H9 (cell line): Measurements from ENCODE around the gene CD72. TPM values are rescaled to one million over a fixed set of nuclear protein-coding genes. Genes with fewer than 3 reads are reported as not detected.

Experiments
- DNase-seq: peaks from one replicate; pipeline ENCODE4 v3.0.0-alpha.2; 2017
- H2AFZ ChIP-seq: one replicate; pipeline ENCODE4 v1.6.1; 2013; ENCODE audit warnings: mild to moderate bottlenecking, low read length, control low read depth, moderate library complexity
- H2AK5ac ChIP-seq: 2 replicates; pipeline ENCODE4 v1.6.1; 2013; ENCODE audit warnings: low read length, control low read depth, mixed read lengths; ENCODE audit not compliant: insufficient read length
- H2BK120ac ChIP-seq: one replicate; pipeline ENCODE4 v1.6.1; 2013; ENCODE audit warnings: low read depth, mild to moderate bottlenecking, low read length, control low read depth, inconsistent platforms; ENCODE audit not compliant: poor library complexity, severe bottlenecking
- H2BK12ac ChIP-seq: 2 replicates; pipeline ENCODE4 v1.6.1; 2013; ENCODE audit warnings: low read length, control low read depth, mixed read lengths, low read depth; ENCODE audit not compliant: insufficient read length
- H2BK15ac ChIP-seq: 2 replicates; pipeline ENCODE4 v1.6.1; 2013; ENCODE audit warnings: low read depth, low read length, control low read depth
- H2BK20ac ChIP-seq: one replicate; pipeline ENCODE4 v1.6.1; 2013; ENCODE audit warnings: low read depth, mild to moderate bottlenecking, low read length, control low read depth, inconsistent platforms; ENCODE audit not compliant: poor library complexity, severe bottlenecking
- H2BK5ac ChIP-seq: 2 replicates; pipeline ENCODE4 v1.6.1; 2013; ENCODE audit warnings: low read length, control low read depth, mixed read lengths; ENCODE audit not compliant: insufficient read length
- H3K14ac ChIP-seq: 2 replicates; pipeline ENCODE4 v1.6.1; 2013; ENCODE audit warnings: low read length, control low read depth; ENCODE audit not compliant: insufficient read depth
- H3K18ac ChIP-seq: 2 replicates; pipeline ENCODE4 v1.6.1; 2013; ENCODE audit warnings: low read depth, mild to moderate bottlenecking, mixed read lengths, low read length, control low read depth; ENCODE audit not compliant: insufficient read length
- H3K23ac ChIP-seq: 2 replicates; pipeline ENCODE4 v1.6.1; 2013; ENCODE audit warnings: low read length, control low read depth, mixed read lengths, low read depth; ENCODE audit not compliant: insufficient read length
- H3K23me2 ChIP-seq: 2 replicates; pipeline ENCODE4 v1.6.1; 2013; ENCODE audit warnings: low read depth, mild to moderate bottlenecking, mixed read lengths, low read length, control low read depth; ENCODE audit not compliant: insufficient read length, poor library complexity, severe bottlenecking
- H3K27ac ChIP-seq: 2 replicates; pipeline ENCODE4 v1.5.1; 2013; ENCODE audit warnings: low read length, control low read depth, mixed read lengths, low read depth; ENCODE audit not compliant: insufficient read length
- H3K27me3 ChIP-seq: 2 replicates; pipeline ENCODE4 v1.6.1; 2013; ENCODE audit warnings: low read length, control low read depth, inconsistent platforms; ENCODE audit not compliant: insufficient read depth
- H3K4ac ChIP-seq: 2 replicates; pipeline ENCODE4 v1.6.1; 2013; ENCODE audit warnings: low read depth, mild to moderate bottlenecking, control low read depth, inconsistent platforms, low read length, moderate library complexity
- H3K4me1 ChIP-seq: 2 replicates; pipeline ENCODE4 v1.6.1; 2013; ENCODE audit warnings: low read length, control low read depth, inconsistent platforms; ENCODE audit not compliant: insufficient read depth
- H3K4me2 ChIP-seq: 2 replicates; pipeline ENCODE4 v1.6.1; 2013; ENCODE audit warnings: low read length, control low read depth, mixed read lengths; ENCODE audit not compliant: insufficient read length, insufficient read depth
- H3K56ac ChIP-seq: 2 replicates; pipeline ENCODE4 v1.6.1; 2013; ENCODE audit warnings: low read depth, mild to moderate bottlenecking, mixed read lengths, low read length, control low read depth; ENCODE audit not compliant: insufficient read length
- H3K79me1 ChIP-seq: 2 replicates; pipeline ENCODE4 v1.6.1; 2013; ENCODE audit warnings: low read depth, mild to moderate bottlenecking, moderate library complexity, low read length, control low read depth, inconsistent platforms; ENCODE audit not compliant: insufficient read depth, poor library complexity, severe bottlenecking
- H3K79me2 ChIP-seq: 2 replicates; pipeline ENCODE4 v1.6.1; 2013; ENCODE audit warnings: low read length, control low read depth, inconsistent platforms; ENCODE audit not compliant: insufficient read depth
- H3K9ac ChIP-seq: 2 replicates; pipeline ENCODE4 v1.6.1; 2013; ENCODE audit warnings: low read length, control low read depth, mixed read lengths; ENCODE audit not compliant: insufficient read length; ENCODE audit errors: extremely low read depth
- H3K9me3 ChIP-seq: one replicate; pipeline ENCODE4 v1.6.1; 2013; ENCODE audit warnings: low read depth, low read length, inconsistent platforms; ENCODE audit not compliant: control insufficient read depth
- H3T11ph ChIP-seq: one replicate; pipeline ENCODE4 v1.6.1; 2013; ENCODE audit warnings: mild to moderate bottlenecking, low read length, control low read depth, inconsistent platforms
- H4K20me1 ChIP-seq: one replicate; pipeline ENCODE4 v1.6.1; 2013; ENCODE audit not compliant: control insufficient read depth, insufficient read length, insufficient read depth
- H4K5ac ChIP-seq: 2 replicates; pipeline ENCODE4 v1.6.1; 2013; ENCODE audit warnings: low read depth, mild to moderate bottlenecking, mixed read lengths, low read length, control low read depth; ENCODE audit not compliant: insufficient read length
- H4K8ac ChIP-seq: replicated peaks from 2 replicates; pipeline ENCODE4 v1.6.1; 2013; ENCODE audit warnings: low read length, control low read depth, mixed read lengths, low read depth; ENCODE audit not compliant: insufficient read length
- H4K91ac ChIP-seq: 2 replicates; pipeline ENCODE4 v1.6.1; 2013; ENCODE audit warnings: low read depth, mild to moderate bottlenecking, moderate library complexity, mixed read lengths, low read length, control low read depth; ENCODE audit not compliant: insufficient read length
- H3K27ac Mint-ChIP-seq, 3 experiments: 2 replicates in 2 of 3; 3 replicates in 1 of 3; pipeline ENCODE4 v1.8.0; 2020 to 2021; ENCODE audit warnings: mixed read lengths in 3 of 3, mild to moderate bottlenecking in 1 of 3, moderate library complexity in 1 of 3
- H3K27me3 Mint-ChIP-seq: 2 replicates; pipeline ENCODE4 v1.8.0; 2021; ENCODE audit warnings: low read depth, mild to moderate bottlenecking, moderate library complexity, mixed read lengths
- H3K36me3 Mint-ChIP-seq, 3 experiments: 2 replicates in 2 of 3; 3 replicates in 1 of 3; pipeline ENCODE4 v1.8.0; 2020 to 2021; ENCODE audit warnings: low read depth in 3 of 3, mixed read lengths in 3 of 3; ENCODE audit not compliant: insufficient read depth in 1 of 3
- H3K4me1 Mint-ChIP-seq, 2 experiments: 2 replicates each; pipeline ENCODE4 v1.8.0; 2020; ENCODE audit warnings: mixed read lengths in 2 of 2
- H3K4me3 Mint-ChIP-seq, 2 experiments: 2 replicates in 1 of 2; 3 replicates in 1 of 2; pipeline ENCODE4 v1.8.0; 2020 to 2021; ENCODE audit warnings: mild to moderate bottlenecking in 2 of 2, mixed read lengths in 2 of 2, moderate library complexity in 1 of 2
- H3K9me3 Mint-ChIP-seq, 2 experiments: 2 replicates in 1 of 2; 3 replicates in 1 of 2; pipeline ENCODE4 v1.8.0; 2020; ENCODE audit warnings: mild to moderate bottlenecking in 2 of 2, mixed read lengths in 2 of 2, moderate library complexity in 1 of 2
- WGBS: extraction: QIAGEN DNeasy Blood & Tissue Kit; methylation state at CpG from one replicate; pipeline ENCODE4 v1.1.7; 2013; ENCODE audit warnings: missing lambda C conversion rate, low lambda C conversion rate, mixed read lengths; ENCODE audit not compliant: insufficient read length; ENCODE audit errors: extremely low coverage; 5-methylcytosine and 5-hydroxymethylcytosine counted together
- total RNA-seq: library from RNA; stranded (reverse); gene quantifications from 2 replicates; pipeline ENCODE4 v1.2.1, GENCODE V29; 2021
- TF ChIP-seq, protein P1 (sequence below): fragments of 200-600 bp; sonication (generic); conservative IDR thresholded peaks from 3 replicates; pipeline ENCODE4 v1.8.0; 2021; ENCODE audit warnings: antibody characterized with exemption, mild to moderate bottlenecking

The CD72 gene
- total RNA-seq, 1 experiment from 2014 or later = 3.9 TPM

DNA sequence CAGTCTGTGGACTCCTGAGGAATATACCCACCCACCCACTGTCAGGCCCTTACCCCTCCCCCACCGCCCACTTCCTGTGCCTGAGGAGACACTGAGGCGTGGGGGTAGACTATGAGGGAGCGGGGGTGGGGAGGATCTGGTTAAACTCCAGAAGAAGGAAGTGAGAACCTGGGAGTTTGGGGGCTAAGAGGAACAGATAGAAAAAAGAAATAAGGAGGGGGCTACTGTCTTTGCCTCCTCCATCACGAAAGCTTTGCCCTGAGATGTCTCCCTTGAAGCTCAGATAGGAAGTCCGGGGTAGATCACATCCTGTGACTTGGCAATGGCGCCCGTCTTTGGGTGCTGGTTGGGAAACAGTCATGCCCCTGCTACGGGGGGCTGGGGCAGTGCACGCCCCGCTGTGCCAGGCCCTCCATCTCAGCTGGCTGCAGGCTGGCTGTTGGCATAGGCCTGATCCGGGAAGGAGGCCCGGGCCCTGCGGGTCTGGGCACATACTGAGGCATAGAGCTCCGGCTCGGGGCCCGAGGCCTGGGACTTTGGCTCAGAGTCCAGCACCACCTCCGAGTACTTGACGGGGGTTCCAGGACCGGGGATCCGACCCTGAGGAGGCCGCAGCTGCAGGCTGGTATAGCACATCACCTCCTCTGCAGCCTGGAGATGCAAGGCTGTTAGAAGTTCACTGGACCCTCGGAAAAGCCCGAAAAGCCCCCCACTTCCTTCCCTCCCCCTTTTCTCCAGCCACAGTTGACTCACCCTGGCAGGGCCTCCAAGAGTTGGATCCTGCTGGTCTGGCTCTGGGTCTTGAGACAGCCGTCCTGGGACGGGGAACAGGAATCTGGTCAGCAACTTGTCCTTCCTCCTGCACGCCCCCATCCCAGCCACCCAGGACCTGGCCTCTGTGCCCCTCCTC lies 31.5 kb upstream of the CD72 start:
- H2BK5ac ChIP-seq = no peak overlapping the region
- H4K8ac ChIP-seq = no peak overlapping the region
- no CpG with 5 or more reads among the region's 26 CpGs for WGBS
- Mint-ChIP-seq H3K4me3 (no peak overlapping the region; a peak in 1 of 5 replicates), H3K9me3 (no peaks in the 10 kb centered on the region), H3K36me3 (no peaks in the 10 kb centered on the region), H3K4me1 (peaks cover 27 to 33% of the 10 kb centered on the region in 2 experiments), H3K27ac (no peak overlapping the region), H3K27me3 (peaks cover 5% of the 10 kb centered on the region)
- H2AK5ac ChIP-seq = no peak overlapping the region
- no peak overlapping the region for H3K23ac ChIP-seq
- H3K4me1 ChIP-seq = peaks cover 3% of the 10 kb centered on the region; the same call in 1 of the 2 replicates
- H3K56ac ChIP-seq = no peak overlapping the region
- TF ChIP-seq, protein P1, sequence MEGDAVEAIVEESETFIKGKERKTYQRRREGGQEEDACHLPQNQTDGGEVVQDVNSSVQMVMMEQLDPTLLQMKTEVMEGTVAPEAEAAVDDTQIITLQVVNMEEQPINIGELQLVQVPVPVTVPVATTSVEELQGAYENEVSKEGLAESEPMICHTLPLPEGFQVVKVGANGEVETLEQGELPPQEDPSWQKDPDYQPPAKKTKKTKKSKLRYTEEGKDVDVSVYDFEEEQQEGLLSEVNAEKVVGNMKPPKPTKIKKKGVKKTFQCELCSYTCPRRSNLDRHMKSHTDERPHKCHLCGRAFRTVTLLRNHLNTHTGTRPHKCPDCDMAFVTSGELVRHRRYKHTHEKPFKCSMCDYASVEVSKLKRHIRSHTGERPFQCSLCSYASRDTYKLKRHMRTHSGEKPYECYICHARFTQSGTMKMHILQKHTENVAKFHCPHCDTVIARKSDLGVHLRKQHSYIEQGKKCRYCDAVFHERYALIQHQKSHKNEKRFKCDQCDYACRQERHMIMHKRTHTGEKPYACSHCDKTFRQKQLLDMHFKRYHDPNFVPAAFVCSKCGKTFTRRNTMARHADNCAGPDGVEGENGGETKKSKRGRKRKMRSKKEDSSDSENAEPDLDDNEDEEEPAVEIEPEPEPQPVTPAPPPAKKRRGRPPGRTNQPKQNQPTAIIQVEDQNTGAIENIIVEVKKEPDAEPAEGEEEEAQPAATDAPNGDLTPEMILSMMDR = no peak
- DNase-seq = no peak
- no peak overlapping the region for H2BK20ac ChIP-seq
- H4K5ac ChIP-seq = no peak overlapping the region
- H2AFZ ChIP-seq = no peak overlapping the region
- H3K79me2 ChIP-seq = no peaks in the 10 kb centered on the region
- H3K9me3 ChIP-seq = no peaks in the 10 kb centered on the region
- H3K27me3 ChIP-seq = 0 out of 2 replicates have a peak, but pooled peaks cover 2% of the 10 kb centered on the region
- no peak overlapping the region for H2BK12ac ChIP-seq
- H3K4ac ChIP-seq = no peak overlapping the region
- no peaks in the 10 kb centered on the region for H3K23me2 ChIP-seq
- no peak overlapping the region for H3K18ac ChIP-seq
- H2BK15ac ChIP-seq = no peak overlapping the region
- no peak overlapping the region for H3T11ph ChIP-seq
- H3K14ac ChIP-seq = no peak overlapping the region
- no peak overlapping the region for H3K27ac ChIP-seq
- H3K4me2 ChIP-seq = no peak overlapping the region
- H3K9ac ChIP-seq = no peak overlapping the region
- H4K20me1 ChIP-seq = no peaks in the 10 kb centered on the region
- no peak overlapping the region for H2BK120ac ChIP-seq
- H4K91ac ChIP-seq = no peak overlapping the region
- no peaks in the 10 kb centered on the region for H3K79me1 ChIP-seq
